Uterus (tissue), 2 donors: ENCODE measurements around the gene TAC3.
"Not testable (repeated sequence)": the region's sequence is repeated elsewhere in the genome, so short reads cannot be mapped to it uniquely, and the experiment has no call there.

Experiments used
- CTCF ChIP-seq, 4 experiments: fragments of 200-600 bp in 2 of 4; fragments of 450-650 bp in 2 of 4; sonication (generic) in 2 of 4; IDR thresholded peaks; one replicate each; pipeline ENCODE4 v1.5.1; 2016 to 2019; ENCODE audit warnings: antibody characterized with exemption in 4 of 4, mild to moderate bottlenecking in 2 of 4, moderate library complexity in 1 of 4
- POLR2A ChIP-seq, 2 donors: fragments of 450-650 bp; IDR thresholded peaks; one replicate each; pipeline ENCODE4 v1.6.1; 2016; ENCODE audit warnings: antibody characterized with exemption in 2 of 2, mild to moderate bottlenecking in 1 of 2, moderate library complexity in 1 of 2

GRCh38 chr12:56962247-56962646, 54.1 kb downstream of the TAC3 start:
- TF ChIP-seq CTCF, POLR2A (IDR thresholded peaks at IDR 0.05): not testable (repeated sequence)
